ENCODE results near the gene PLD3.

The PLD3 gene

DNA sequence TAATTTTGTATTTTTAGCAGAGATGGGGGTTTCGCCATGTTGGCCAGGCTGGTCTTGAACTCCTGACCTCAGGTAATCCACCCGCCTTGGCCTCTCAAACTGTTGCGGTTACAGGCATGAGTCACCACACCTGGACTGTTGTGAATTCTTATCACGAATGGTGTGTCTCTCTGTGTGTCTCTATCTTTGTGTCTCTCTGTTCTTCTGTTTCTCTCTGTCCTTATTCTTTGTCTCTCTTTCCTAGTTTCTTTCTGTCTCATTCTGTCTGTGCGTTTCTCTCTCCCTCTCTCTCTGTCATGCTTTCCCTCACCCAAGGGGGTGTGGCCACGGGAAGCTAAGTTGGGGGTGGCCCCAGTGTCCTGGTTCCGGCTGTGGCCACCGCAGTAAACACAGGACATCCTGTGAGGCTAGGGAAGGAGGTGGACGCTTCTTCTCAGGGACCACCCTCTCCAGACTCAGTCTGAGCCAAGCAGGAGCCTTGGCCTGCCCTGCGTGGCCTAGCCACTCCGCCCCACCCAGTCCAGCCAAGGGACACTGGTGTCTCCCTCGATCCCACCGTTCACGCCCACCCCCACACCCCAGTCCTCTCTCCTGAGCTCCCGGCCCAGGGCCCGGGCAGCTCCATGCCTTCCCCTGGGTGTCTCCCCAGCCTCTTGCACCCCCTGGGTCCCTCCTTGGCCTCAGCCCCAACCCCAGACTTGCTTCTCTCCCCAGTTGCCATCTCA, 68.6 kb downstream of the PLD3 start:
- no peak for DNase-seq

DNA sequence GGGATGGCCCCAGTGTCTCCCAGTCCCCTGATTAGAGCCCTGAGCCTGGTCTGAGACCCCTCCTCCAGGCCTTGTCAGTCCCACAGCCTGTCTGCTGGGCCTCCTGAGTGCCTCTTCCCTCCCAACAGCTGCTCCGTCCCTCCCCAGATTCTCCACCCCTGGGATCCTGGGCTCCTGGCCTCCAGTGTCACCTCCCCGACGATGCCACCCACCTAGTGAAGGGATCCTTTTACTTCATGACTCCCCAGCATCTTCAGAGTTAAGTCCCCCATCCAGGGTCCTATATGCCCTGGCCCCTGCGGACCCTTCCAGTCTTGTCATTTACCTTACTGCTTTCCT, 69.1 kb downstream of the PLD3 start:
- no peak for DNase-seq

DNA sequence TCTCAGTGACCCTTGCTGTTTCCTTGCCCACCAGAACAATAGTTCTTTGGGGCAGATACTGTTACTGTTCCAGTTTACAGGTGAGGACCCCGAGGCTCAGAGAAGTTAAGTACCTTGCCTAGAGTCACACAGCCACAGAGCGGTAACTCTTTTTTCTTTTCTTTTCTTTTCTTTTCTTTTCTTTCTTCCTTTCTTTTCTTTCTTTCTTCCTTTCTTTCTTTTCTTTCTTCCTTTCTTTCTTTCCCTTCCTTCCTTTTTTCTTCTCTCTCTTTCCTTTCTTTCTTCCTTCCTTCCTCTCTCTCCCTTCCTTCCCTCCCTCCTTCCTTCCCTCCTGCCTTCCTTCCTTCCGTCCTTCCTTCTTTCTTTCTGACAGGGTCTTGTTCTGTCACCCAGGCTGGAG, 69.5 kb downstream of the PLD3 start:
- no peak for DNase-seq

DNA sequence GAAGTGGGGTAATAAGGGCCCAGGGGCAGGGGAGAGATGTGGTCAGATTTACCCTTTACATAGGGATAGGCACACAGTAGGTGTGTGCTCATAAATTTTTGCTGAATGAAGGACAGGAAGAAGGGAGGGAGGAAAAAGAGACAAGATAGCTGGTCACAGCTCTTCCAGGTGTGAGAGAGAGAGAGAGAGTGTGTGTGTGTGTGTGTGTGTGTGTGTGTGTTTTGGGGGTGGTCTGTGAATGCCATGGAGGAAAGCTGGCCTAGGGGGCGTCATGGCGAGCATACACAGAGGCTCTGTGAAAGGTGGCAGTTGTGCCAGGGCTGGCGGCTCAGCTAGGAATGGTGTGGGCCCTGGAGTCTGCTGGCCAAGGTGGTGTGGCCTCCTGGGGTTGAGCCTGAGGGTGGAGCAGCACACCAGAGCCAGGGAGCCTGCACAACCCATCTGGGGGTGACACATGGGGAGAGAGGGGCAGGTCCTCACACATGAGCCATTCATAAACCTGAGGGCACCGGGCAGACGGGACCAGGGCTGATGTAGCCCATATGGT, 70.6 kb downstream of the PLD3 start:
- DNase-seq: no peak

DNA sequence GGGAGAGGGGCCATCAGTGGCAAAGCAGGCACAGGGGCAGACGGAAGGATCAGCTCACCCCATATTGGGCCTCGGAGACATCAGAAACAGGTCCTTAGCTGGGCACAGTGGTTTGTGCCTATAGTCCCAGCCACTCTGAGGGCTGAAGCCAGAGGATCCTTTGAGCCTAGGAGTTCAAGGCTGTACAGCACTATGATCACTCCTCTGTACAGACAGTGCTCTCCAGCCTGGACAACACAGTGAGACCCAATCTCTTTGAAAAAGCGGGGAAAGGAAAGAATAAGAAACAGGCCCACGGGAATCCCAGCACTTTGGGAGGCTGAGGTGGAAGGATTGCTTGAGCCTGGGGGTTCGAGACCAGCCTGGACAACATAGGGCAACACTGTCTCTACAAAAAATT, 71.3 kb downstream of the PLD3 start:
- DNase-seq: no peak

DNA sequence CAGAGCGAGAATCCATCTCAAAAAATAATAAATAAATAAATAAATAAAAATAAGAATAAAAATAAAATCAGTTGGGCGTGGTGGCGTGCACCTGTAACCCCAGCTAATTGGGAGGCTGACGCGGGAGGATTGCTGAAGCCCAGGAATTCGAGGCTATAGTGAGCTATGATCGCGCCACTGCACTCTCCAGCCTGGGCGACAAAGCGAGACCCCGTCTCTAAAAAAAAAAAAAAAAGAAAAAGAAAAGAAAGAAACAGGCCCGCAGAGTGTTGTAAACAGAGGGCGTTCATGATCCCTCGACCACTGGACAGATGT, 71.9 kb downstream of the PLD3 start:
- no peak for DNase-seq

DNA sequence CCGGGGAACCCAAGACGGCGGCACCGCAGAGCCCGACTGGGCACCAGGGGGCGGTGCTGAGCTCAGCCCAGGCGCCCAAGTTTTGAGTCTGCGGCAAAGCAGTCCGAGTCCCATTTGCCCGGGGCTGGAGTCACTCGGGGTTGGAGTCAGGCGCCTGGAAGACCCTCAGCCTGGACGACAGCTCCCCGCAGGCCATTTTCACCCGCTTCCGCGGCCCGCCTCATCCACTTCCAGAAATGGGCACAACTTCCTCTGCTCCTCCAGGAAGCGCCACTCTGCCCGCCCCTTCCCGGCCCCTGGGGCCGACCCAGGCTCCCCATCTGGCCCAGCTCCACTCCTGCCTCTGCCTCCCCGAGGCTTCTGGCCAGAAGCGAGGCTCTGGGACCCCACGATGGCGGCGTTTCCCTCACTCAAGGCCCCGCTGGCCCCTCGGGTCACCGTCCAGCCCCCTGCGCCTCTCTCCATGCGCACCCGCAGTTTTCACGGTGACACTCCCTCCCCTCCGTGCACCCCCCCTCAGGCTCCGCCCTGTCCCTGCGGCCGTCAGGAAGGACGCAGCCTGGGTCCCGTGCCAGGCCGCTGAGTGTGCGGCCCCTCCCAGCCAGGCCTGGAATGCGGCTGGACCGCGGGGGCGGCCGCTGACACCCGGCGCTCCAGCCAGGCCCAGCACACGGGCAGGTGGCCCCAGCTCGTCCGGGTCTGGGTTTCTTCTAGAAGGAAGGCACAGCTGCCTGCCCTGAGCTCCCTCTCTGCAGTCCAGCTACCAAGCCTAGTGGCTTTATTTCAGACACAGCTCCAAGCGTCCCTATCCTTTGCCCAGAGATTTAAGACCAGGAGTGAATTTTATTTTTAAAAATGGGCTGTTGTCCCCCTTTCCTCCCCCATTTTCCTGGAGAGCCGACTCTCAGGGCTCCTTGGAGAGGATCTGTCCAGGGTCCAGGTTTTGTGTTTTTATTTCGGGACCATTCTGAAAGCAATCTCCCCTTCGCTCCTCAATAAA, 72.6 kb downstream of the PLD3 start:
- DNase-seq: peak; percentile 84

DNA sequence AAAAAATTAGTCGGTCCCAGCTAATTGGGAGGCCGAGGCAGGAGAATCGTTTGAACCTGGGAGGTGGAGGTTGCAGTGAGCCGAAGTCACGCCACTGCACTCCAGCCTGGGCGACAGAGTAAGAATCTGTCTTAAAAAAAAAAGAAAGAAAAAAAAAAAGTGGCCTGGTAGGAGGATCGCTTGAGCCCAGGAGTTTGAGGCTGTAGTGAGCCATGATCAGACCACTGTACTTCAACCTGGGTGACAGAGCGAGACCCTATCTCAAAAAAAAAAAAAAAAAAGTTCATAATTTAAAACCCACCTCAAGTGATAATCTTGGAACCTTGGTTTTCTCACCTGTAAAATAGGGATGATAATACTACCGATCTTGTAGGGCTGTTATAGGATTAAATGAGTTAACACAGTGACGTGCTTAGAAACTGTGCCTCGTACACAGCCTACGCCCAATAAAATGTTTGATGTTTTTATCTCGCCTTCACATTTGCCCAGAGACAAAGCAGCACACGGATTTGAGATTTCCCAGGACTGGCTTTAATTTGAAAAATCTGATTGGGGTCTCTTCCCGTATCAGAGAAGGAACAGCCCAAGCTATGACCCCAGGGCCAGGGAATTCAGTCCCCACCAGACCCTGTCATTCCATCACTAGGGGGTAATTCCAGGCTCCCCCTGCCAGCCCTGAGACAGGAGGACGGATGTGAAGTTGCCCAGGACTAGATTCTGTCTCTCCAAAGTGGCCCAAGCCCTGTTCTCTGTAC, 73.7 kb downstream of the PLD3 start:
- no peak for DNase-seq

DNA sequence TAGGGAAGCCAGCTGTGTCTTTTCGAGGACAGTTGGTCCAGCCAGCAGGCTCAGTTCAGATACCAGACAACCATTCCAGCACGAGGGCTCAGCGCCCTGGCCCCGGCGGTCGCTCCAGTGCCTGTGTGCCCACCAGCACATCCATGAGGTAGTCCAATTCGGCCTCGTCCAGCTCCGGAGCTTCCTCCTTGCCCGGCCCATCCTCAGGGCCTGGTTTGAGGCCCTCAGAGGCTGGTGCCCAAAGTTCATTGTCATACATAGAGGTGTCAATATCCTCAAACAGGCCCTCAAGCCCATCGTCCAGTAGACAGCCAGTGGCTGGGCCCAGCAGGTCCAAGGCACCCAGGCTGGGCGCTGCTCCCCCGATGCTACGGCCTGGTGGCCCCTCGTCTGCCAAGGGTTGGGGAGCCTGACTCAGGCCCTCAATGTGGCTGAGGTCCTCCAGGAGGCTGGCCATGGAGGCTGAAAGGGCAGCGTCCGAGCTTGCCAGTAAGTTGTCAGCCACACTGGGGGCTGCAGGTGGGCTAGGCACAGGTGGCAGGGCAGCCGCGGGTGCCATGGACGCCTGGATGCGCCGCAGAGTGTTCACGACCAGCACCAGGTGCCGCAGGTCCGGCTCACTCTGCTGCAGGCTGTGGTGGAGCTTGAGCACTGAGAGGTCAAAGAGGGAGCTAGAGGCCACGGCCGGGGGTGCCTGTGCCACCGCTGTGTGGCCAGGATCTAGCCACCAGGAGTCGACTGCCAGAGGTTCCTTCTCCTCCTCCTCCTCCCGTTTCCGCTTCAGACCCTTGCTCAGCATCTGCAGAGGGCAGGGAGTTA, 74.5 kb downstream of the PLD3 start:
- no peak for DNase-seq

DNA sequence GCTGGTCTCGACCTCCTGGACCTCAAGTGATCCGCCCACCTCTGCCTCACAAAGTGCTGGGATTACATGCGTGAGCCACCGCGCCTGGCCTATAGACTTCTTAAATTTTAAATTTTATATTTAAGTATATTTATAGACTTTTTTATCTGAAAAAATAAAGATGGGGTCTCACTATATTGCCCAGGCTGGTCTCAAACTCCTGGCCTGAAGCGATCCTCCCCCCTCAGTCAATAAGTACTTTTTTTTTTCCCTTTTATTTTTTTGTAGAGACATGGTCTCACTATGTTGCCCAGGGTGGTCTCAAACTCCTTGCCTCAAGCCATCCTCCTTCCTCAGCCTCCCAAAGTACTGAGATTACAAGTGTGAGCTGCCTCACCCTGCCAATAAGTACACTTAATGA, 75.4 kb downstream of the PLD3 start:
- no peak for DNase-seq

DNA sequence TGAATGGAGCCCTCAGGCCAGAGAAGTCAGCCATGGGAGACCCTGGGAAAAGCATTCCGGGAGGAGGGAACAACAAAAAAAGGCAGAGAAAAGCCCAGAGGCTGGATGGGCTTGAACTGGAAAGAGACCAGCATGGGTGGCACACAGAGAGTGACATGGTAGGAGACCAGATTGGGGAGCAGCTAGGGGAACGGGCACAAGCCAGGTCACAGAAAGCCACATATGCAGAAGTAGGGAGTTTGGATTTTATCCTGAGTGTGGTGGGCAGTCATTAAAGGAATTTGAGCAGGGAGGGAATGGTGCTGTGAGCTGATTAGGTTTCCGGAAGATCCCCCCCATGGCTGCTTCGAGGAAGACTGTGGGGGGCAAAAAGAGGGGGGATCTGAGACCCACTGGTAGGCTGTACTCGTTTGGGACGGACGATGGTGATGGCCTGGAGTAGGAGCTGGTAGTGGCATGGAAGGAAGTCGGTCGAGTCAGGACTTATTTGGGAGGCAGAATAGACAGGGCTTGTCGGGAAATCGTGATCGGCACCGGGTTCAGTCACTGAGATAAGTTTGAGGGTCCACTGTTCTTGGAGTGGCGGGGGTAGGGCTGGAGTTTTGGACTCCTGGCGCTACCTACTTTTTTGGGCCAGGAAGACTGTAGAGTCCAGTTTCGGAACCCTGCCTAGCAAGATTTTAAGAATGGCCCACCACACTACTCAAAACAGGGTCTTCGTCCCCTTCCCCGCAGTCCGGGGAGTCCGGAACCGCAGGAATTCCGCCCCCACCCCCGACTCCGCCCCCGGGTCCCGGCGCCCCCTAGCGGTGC, 76.3 kb downstream of the PLD3 start:
- no peak for DNase-seq

DNA sequence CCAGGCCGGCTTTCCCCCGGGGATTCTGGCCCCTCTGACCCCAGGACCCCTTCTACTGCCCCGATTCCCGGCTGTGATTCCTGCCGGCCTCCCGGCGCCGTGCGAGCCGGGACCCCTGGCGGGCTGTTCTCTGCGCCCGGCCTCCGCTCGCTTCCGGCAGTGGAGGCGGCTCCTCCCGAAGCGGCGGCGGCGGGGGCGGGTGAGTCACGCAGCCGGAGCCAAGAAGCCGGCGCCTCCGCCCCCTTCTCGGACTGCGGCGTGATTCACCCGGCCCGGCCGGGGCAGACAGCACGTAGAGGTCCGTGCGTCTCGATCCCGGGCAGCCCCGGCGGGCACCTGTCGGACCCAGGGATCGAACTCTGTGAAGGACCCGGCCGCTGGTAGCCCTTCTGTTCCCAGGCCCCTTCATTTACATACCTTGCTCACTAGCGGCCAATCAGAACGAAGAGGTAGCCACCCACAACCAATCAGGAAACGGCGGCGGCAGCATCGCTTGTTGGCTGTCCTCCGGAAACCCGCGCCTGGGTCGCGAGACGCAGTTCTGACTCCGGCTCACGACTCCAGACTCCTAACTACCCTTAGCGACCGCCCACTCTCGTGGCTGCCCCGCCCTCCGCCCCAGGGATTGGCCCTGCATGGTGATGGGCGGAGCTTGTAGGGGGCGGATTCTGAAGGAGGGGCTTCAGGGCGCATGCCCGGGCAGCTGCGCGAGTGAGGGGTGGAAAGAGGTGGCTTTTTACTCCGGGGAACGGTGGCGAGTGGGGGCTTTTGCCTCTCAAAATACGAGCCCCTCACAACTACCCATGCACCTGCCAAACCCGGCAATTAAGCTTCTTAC, 77.2 kb downstream of the PLD3 start, which contains the start of gene SERTAD1:
Gene SERTAD1, minus strand, starts transcription at position 543 of the 838 bp plus-strand sequence. CDS start 2,446 bp downstream, outside the sequence.
- DNase-seq: peak; percentile 100
